HG02759 (cell line): ENCODE data around the gene FBXW8.
"Not testable (repeated sequence)": the region's sequence is repeated elsewhere in the genome, so short reads cannot be mapped to it uniquely, and the experiment has no call there.

Source experiments
- ATAC-seq: cut with Tn5 transposase; IDR thresholded peaks from one replicate; pipeline ENCODE4 v1.9.1; 2021; ENCODE audit warnings: mild to moderate bottlenecking, moderate library complexity; ENCODE audit not compliant: unreplicated experiment

FBXW8 gene

GRCh38 chr12:117049295-117049694, 138.5 kb downstream of the FBXW8 start:
- ATAC-seq: no peak

GRCh38 chr12:117050060-117050459, 139.3 kb downstream of the FBXW8 start:
- ATAC-seq: no peak

GRCh38 chr12:117051380-117051779, 140.6 kb downstream of the FBXW8 start:
- no peak for ATAC-seq

- peak; percentile 69 for ATAC-seq
Measured at GRCh38 chr12:117052386-117053049, 141.8 kb downstream of the FBXW8 start.

DNA sequence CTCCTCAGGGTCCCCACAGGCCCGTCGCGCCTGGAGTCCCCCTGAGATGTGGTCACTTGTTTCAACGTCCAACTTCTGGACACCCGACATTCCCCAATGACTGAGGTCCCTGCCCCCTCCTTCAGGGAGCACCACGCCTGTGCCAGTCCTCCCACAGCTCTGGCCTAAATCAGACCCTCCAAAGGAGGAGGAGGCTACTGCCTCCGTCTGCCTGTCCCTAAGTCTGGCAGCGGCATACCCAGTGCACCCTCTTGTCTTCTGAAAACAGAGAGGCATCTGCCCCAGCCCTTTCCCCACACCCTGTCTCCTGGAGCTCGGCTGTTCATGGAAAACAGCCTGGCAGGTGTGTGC, 142.3 kb downstream of the FBXW8 start:
- peak; percentile 5 for ATAC-seq

GRCh38 chr12:117053597-117054201, 142.9 kb downstream of the FBXW8 start:
- ATAC-seq: no peak

- no peak for ATAC-seq
Measured at GRCh38 chr12:117054279-117054678, 143.5 kb downstream of the FBXW8 start.

DNA sequence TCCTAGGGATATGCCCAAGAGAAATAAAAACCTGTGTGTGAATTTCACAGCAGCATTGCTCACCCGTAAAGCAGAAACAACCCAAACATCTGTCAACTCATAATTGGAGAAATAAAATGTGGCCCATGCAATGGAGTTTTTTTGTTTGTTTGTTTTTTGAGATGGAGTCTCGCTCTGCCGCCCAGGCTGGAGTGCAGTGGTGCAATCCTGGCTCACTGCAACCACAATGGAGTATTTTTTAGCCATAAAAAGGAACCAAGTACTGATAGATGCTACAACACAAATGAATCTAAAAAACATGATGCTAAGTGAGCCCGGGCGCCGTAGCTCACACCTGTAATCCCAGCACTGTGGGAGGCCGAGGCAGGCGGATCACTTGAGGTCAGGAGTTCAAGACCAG, 146.9 kb downstream of the FBXW8 start:
- not testable (repeated sequence) for ATAC-seq

DNA sequence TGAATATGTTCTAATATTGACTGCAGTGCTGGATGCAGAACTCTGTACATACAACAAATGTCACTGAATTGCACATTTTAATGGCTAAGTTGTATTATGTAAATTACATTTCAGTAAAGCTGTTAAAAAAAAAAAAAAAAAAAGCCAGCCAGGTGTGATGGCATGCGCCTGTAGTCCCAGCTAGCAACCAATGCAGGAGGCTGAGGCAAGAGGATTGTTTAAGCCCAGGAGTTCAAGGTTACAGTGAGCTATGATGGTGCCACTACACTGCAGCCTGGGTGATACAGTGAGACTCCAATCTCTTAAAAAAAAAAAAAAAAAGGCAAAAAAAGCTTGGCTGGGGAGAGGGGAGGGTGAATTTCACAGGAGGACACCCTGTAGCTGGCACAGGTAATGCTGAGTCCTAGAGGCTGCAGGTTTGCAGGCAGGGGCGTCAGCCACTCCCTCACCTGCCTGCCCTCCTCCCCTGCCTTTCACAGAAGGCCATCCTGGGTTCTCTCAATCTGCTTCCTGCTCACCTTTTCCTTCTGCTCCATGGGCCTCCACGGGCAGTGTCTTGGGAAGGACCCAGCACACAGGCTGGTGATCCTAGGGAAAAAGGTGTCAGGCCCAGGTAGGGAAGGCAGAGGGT, 147.8 kb downstream of the FBXW8 start:
- ATAC-seq: no peak

- no peak for ATAC-seq
Measured at GRCh38 chr12:117059156-117059555, 148.4 kb downstream of the FBXW8 start.

- ATAC-seq: no peak
Measured at GRCh38 chr12:117060246-117060928, 149.6 kb downstream of the FBXW8 start.

DNA sequence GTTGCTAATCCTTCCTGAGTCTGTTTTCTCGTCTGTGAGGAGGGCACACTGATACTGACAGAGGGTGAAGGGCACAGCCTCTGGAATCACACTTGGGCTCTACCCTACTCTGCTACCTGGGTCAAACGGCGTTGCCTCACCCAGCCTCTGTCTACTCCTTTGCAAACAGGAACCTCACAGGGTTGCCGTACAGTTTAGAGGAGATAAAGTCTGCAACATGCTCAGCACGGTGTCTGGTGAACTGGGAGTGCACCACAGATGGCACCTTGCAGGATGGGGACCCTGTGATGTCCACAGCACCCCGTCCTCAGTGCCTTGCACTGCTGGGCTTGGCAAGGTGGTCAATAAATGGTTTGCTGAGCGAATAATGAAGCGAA, 150.2 kb downstream of the FBXW8 start:
- ATAC-seq: no peak

DNA sequence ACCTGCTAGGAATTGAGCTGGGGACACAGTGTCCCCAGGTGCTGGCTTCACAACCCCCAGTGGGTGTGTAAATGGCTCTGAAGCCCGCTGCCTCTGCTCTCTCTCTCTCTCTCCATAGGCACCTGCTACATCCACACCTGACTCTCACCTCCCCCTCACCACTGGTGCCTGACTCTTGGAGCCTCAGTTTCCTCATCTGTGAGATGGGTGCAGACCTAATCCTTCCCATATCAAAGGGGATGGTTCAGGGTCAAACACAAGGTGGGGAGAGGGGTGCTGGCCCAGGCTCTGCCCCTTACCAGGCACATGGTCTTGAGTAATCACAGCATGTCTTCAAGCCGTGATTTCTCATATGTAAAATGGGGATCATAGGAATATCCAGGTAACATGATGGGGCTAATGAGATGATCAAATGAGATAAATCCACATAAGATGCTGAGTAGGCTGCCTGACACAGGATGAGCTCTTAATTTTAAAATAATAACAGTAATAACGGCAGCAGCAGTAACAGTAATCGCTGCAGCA, 150.9 kb downstream of the FBXW8 start:
- no peak for ATAC-seq

GRCh38 chr12:117063162-117063911, 152.6 kb downstream of the FBXW8 start:
- peak; percentile 54 for ATAC-seq

DNA sequence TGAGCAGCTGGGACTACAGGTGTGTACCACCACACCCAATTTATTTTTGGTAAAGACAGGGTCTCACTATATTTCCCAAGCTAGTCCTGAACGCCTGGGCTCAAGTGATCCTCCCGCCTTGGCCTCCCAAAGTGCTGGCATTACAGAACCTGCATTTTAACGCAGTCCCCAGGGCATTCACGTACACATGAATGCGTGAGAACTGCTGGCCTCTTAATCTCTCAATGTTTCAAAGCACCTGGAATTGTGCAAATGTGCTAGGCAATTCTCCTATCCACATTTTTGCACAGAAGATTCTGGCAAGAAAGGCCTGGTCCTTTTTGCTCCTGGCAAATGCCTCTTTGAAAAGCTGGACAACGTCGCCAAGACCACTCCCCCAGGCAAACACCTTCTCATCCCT, 153.3 kb downstream of the FBXW8 start:
- no peak for ATAC-seq

DNA sequence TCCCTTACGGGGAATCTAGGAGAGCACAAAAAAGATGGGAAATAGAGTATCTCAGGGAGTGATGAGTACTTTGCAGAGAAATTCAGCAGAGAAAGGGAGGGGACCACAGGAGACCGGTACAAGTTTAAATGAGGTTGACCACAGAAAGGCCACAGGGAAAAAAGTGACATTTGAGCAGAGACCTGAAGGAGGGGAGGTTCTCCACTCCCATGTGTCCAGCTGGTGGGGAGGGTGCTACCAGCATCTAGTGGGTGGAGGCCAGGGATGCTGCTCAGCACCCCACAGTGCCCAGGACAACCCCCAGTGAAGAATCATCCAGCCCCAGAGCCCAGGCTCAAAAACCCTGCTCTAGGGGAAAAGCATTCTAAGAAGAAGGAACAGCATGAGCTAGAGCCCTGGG, 153.8 kb downstream of the FBXW8 start:
- ATAC-seq: no peak

DNA sequence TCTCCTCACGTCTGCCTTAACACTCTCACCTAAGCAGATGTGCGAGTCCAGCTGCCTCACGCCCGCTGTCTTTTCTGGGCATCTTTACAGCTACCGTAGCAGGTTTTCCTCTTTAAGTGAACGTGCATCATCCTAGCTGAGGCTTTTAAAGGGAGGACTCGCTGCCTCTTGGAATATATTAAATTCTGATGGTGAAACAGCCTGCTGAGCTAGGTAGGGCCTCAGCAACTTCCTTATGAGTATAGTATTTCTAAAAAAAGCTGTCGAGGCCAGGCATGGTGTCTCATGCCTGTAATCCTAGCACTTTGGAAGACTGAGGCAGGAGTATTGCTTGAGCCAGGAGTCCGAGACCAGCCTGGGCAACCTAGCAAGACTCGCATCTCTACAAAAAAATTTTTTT, 156.3 kb downstream of the FBXW8 start:
- no peak for ATAC-seq

- ATAC-seq: no peak
Measured at GRCh38 chr12:117067638-117068037, 156.9 kb downstream of the FBXW8 start.

DNA sequence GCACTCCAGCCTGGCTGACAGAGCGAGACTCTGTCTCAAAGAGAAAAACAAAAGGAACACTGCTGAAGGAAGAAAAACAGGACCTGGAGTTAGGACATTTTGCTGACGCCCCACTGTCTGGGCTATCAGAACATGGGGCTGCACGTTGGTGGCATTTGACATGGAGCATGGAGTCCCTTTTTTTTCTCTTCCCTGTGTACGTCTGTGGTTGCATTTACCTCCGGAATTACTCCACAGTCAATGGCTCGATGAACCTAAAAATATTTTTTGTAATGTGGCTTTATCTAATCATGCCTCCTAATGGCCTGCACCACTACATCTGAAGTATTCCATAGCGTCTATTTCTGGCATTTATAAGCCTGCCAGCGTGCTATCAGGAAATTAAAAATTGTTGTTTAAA, 157.7 kb downstream of the FBXW8 start:
- no peak for ATAC-seq

DNA sequence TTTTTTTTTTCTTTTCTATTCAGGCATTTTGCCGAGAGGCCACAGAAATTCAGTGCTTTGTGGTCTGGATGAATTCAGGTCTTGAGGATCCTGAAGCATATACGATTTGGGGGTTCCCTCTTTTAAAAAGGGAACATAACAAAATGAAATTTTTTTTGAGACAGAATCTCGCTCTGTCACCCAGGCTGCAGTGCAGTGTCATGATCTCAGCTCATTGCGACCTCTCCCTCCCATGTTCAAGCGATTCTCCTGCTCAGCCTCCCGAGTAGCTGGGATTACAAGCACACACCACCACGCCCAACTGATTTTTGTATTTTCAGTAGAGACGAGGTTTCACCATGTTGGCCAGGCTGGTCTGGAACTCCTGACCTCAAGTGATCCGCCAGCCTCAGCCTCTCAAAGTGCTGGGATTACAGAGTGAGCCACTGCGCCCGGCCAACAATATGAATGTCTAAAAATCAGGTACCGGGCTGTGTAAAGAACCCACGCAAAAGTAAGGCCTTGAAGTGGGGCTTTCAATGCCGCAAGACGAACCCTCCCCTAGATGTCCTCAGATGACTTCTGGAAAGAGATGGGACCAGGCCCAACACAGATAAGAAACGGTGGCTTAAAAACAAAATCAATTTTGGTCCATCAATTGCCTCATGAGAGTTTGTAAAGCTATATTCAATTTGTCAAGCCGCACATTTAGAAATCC, 158.5 kb downstream of the FBXW8 start:
- ATAC-seq: no peak
